IPS-18c (cell line): ENCODE data around the gene PHACTR4.
"Not testable (repeated sequence)": the region's sequence is repeated elsewhere in the genome, so short reads cannot be mapped to it uniquely, and the experiment has no call there.

Source experiments
- H3K4me3 ChIP-seq: 2 replicates; pipeline ENCODE4 v1.7.0; 2013; ENCODE audit warnings: low read depth, mild to moderate bottlenecking, low read length, moderate library complexity; ENCODE audit not compliant: insufficient read depth
- H3K9me3 ChIP-seq: one replicate; pipeline ENCODE4 v1.6.1; 2013; ENCODE audit warnings: mild to moderate bottlenecking, low read length, moderate library complexity; ENCODE audit not compliant: control insufficient read depth, insufficient read depth

PHACTR4 gene

DNA sequence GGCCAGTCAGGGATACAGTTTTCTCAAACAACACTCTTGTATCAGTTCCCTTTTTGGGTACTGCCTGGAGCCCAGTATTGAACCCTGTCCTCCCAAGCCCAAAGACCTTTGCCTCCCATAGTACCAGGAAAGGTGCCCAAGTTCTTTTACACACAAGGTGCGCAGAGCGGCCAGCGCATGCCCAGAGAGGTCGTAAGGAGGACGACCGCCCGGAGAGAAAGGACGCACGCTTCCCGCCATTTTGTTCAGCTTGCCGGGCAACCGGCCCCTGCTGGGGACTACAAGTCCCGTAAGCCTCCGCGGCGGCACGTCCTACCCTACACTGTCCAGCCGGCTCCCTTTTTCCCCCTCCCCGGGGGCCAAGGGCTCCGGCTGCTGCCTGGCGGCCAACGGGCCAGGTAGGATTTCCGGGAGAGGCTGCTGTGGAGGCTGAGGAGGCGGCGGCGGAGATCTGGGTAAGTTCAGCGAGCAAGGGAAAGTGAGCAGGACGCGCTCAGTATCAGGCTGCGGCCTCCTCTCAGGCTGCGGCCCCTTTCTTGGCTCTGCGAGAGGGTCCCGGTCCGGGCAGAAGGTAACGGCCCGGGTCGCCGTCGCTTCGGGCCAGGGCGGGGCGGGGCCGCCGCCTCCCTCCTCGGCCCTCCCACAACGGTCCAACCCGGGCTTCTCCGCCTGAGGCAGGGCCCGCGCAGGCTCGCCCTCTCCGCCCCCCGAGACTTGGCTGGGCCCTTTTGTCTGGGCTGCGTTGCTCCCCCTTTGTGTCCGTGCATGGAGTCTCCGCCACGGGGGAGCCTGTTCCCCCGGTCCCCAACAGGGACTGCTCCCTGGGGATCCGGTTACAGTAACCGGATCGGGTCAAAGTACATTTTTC lies at the start of gene PHACTR4:
TSS of gene PHACTR4 (plus strand) at position 370 of the 868 bp plus-strand sequence. CDS start 37,708 bp downstream, outside the sequence.
- peak within 1 kb of the TSS; percentile 75 for H3K4me3 ChIP-seq
- H3K9me3 ChIP-seq = no peaks in the 10 kb centered on the region

DNA sequence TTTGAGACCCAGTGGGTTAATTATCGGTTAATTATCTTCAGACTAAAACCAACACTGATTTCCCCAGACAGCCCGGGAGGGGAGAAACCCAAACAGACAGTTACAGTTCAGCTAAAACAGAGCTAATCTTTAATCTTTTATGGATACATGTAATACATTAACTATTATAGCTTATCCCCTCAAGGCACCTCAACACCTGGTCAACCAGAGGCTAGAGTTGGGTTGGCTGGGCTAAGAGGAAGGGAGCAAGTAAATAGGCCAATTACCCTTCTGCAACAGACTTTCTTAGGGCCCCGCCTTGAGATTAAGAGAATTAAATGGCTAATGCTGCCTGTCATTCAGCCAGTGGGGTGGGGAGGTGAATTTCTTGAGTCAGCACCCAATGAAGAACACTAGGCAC lies 47.3 kb upstream of the PHACTR4 start:
- no peaks in the 10 kb centered on the region for H3K9me3 ChIP-seq
- H3K4me3 ChIP-seq = no peak overlapping the region

DNA sequence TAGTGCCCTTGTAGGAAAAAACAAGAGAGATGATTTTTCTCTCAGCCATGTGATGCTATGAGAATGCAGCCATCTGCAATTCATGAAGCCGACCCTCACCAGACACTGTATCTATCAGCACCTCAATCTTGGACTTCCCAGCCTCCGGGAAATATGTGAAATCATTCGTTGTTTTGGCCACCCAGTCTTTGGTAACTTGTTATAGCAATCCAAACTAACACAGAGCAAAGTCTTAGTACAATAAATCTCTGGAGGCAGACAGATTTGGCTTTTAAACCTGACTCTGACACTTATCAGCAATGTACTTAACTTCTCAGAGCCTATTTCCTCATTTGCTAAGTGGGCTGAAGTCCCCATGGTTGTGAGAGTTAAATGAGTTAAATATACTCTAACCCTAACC lies 45.8 kb upstream of the PHACTR4 start:
- no peak overlapping the region for H3K4me3 ChIP-seq
- H3K9me3 ChIP-seq = no peaks in the 10 kb centered on the region

DNA sequence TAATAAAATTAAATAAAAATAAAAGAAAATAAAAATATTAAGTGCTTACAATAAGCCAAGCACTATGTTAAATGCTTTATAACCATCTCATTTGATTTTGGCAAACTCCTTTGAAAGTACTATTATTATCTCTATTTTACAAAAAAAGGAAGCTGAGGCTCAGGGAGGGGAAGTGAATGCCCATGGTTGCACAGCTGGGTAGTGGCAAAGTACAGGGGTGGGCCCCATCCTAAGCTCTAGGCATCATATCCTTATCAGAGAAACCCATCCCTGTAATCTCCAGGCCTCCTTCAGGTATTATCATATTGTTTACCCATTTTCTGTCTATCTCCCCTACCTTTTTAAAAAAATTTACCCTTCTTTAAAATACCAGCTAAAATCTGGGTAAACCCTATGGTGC lies 43.0 kb upstream of the PHACTR4 start:
- Histone ChIP-seq H3K9me3 (no peaks in the 10 kb centered on the region), H3K4me3 (no peak overlapping the region)

DNA sequence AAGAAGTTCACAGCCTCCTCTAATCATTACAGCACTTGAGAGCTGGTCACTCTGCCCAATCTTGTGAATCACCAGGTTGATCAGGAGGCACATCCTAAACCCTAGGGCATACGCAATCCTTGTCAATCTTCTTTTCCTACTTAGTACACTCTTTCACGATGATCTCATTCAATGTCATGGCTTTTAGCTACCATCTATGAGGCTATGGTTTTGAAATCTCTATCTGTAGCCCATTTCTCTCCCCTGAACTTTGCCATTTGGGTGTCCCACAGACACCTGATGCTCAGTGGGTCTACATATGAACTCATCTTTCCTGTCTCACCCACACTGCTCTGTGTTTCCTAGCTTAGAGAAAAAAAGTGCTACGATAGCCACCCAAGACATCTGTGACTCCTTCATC lies 42.6 kb upstream of the PHACTR4 start:
- Histone ChIP-seq H3K4me3 (no peak overlapping the region), H3K9me3 (no peaks in the 10 kb centered on the region)

DNA sequence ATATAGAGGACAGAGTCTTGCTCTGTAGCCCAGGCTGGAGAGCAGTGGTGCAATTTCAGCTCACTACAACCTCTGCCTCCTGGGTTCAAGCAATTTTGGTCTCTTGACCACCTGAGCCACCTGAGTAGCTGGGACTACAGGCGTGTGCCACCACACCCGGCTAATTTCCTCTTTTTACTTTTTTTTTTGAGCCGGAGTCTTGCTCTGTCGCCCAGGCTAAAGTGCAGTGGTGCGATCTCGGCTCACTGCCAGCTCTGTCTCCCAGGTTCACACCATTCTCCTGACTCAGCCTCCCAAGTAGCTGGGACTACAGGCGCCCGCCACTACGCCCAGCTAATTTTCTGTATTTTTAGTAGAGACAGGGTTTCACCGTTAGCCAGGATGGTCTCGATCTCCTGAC lies 42.1 kb upstream of the PHACTR4 start:
- H3K9me3 ChIP-seq, H3K4me3 ChIP-seq: not testable (repeated sequence)

DNA sequence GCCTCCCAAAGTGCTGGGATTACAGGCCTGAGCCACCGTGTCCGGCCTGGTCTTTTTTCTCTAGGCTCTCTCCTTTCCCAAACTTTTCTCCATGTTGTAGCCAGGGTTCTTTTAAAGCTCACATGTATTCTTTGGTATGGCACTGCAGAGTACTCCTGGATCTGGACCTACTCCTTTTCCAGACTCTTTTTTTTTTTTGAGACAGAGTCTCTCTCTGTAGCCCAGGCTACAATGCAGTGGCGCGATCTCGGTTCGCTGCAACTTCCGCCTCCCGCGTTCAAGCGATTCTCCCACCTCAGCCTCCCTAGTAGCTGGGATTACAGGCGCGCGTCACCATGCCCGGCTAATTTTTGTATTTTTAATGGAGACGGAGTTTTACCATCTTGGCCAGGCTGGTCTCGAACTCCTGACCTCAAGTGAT lies 41.3 kb upstream of the PHACTR4 start:
- no peaks in the 10 kb centered on the region for H3K9me3 ChIP-seq
- peak overlapping the region; percentile 61; the same call in 1 of the 2 replicates for H3K4me3 ChIP-seq

DNA sequence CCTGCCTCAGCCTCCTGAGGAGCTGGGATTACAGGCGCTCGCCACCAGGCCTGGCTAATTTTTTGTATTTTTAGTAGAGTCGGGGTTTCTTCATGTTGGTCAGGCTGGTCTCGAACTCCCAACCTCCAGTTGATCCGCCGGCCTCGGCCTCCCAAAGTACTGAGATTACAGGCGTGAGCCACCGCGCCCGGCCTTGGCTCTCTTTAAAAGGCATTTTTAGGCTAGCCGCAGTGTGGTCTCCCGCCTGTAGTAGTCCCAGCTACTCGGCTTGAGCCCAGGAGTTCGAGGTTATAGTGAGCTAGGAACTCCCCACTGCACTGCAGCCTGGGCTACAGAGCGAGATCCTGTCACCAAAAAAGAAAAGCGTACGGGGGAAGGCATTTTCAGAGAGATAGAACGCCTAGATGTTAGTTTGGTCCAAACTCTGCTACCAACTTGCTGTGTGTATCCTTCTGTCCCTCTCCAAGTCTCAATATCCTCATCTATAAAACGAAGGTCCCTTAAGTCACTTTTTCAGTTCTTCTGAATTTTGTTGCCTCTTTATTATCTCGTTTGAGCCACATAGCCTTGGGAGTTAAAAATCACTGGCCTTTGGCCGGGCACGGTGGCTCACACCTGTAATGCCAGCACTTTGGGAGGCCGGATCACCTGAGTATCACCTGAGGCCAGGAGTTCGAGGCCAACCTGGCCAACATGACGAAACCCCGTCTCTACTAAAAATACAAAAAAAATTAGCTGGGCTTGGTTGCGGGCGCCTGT lies 40.0 kb upstream of the PHACTR4 start:
- H3K4me3 ChIP-seq = peak overlapping the region; percentile 61
- H3K9me3 ChIP-seq = no peaks in the 10 kb centered on the region

DNA sequence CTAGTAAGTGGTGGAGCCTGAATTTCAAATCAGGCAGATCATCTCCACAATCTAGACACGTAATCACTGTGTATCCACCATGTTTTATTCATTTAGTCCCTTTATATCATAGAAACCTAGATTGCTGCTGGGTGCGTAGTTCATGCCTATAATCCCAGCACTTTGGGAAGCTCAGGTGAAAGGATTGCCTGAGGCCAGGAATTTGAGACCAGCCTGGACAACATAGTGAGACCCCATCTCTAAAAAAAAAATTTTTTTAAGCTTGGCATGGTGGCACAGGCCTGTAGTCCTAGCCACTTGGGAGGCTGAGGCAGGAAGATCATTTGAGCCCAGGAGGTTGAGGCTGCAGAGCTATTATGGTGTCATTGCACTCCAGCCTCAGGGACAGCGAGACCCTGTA lies 30.6 kb upstream of the PHACTR4 start:
- H3K4me3 ChIP-seq = no peak overlapping the region
- H3K9me3 ChIP-seq = no peaks in the 10 kb centered on the region

DNA sequence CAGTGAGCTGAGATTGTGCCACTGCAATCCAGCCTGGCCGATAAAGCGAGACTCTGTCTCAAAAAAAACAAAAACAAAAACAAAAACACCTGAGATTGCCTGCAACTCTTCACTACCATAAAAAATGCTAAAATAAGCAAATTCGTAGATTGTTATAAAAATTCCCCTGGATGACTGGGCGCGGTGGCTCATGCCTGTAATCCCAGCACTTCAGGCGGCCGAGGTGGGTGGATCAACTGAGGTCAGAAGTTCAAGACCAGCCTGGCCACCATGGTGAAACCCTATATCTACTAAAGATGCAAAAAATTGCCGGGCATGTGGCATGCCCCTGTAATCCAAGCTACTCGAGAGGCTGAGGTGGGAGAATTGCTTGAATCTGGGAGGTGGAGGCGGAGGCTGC lies 30.0 kb upstream of the PHACTR4 start:
- H3K9me3 ChIP-seq = no peaks in the 10 kb centered on the region
- H3K4me3 ChIP-seq = no peak overlapping the region

DNA sequence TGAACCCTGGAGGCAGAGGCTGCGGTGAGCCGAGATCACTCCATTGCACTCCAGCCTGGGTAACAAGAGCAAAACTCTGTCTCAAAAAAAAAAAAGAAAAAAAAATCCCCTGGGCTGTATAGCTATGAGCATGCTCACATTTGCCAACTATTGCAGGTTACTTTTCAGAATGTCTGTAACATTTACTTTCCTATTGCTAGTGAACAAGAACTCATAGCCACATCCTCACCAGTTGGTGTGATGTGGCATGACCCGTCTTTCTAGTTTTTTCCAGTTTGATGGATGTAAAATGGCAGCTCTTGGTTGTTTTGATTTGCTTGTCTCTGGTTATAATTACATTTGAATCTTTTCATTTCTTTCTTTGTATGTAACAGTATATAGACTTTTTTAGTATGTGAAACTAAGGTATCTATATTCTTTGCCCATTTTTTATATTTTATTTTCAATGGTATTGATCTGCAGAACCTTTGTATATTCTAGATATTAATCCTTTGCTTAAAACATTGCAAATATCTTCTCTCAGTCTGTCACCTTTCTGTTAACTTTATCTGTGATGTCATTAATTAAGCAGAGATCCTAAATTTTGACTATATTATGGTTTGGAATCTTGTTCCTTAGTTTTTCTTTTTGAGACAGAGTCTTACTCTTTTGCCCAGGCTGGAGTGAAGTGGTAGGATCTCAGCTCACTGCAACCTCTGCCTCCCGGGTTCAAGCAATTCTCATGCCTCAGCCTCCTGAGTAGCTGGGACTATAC lies 29.1 kb upstream of the PHACTR4 start:
- no peaks in the 10 kb centered on the region for H3K9me3 ChIP-seq
- no peak overlapping the region for H3K4me3 ChIP-seq

DNA sequence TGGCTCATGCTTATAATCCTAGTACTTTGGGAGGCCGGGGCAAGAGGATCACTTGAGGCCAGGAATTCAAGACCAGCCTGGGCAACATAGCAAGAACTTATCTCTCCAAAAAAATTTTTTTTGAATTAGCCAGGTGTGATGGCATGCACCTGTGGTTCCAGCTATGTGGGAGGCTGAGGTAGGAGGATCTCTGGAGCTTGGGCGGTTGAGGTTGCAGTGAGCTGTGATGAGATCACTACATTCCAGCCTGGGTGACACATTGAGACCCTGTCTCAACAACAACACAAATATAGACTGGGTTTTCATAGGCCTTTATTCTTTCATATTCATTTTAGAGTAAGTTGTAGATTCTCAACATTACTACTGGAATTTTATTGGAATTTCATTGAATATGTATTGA lies 27.9 kb upstream of the PHACTR4 start:
- H3K4me3 ChIP-seq = no peak overlapping the region

DNA sequence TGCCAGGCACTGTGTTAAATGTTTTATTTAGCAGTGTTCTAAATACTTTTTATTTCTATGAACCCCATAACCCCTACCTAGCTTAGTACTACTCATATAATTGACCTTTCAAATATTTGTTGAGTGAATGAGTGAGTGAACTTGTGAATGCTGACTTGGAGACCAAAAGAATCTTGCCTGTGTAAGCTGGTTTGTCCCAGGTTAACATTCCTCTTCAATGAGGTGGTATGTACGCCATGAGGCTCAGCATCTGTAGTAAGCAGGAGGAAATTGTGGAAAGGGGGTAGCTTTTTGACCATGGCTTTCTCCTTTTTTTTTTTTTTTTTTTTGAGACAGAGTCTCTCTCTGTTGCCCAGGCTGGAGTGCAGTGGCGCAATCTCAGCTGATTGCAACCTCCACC lies 26.1 kb upstream of the PHACTR4 start:
- H3K9me3 ChIP-seq = no peaks in the 10 kb centered on the region
- H3K4me3 ChIP-seq = no peak overlapping the region

More for the DNA sequence above, 27.9 kb upstream of the PHACTR4 start:
- H3K9me3 ChIP-seq = no peaks in the 10 kb centered on the region

DNA sequence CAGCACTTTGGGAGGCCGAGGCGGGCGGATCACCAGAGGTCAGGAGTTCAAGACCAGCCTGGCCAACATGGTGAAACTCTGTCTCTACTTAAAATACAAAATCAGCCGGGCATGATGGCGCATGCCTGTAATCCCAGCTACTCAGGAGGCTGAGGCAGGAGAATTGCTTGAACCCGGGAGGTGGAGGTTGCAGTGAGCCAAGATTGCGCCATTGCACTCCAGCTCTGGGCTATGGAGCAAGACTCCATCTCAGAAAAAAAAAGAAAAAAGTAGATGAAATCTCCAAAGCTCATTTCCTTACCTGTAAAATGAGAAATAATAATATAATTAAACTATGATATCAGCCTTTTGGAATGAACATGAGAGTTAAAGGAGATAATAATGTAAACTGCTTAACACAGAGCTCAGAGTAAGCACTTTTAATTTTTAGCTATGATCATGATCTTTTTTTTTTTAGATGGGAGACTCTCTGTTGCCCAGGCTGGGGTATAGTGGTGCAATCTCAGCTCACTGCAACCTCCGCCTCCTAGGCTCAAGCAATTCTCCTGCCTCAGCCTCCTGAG lies 16.2 kb upstream of the PHACTR4 start:
- H3K4me3 ChIP-seq = not testable (repeated sequence)

DNA sequence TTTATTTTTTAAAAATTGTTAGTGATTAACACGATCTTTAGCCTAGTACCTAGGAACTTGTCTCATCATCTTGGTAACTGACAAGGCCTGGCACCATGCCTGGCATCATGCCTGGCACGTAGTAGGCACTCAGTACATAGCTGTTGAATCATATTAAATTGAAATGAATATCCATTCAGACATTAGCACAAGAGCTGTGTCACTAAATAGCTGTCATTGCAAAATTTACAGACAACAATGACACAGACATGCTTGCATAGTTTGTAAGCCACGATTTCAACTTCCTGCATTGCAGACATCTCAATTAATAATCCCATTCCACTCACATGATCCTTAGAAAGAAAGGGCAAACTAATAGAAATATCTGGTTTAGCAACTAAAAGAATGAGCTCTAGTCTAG lies 15.4 kb upstream of the PHACTR4 start:
- no peaks in the 10 kb centered on the region for H3K9me3 ChIP-seq
- no peak overlapping the region for H3K4me3 ChIP-seq

More for the DNA sequence above, 16.2 kb upstream of the PHACTR4 start:
- not testable (repeated sequence) for H3K9me3 ChIP-seq

DNA sequence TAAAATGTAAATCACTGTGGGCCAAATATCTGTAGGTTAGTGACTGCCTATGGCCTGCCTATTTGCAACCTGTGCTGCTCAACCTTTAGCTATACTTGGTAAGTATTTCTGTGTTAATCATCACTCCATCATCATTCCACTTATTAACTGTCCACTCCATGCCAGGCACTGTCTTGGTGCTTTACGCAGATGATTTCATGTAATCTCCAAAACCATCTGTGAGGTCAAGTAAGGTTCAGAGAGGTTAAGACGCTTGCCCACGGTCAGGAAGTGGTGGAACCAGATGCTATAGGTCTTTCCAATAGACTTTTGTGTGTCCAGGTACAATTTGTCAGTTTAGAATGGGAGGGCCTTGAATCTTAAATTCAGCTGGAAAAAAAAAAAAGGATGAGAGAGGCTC lies 10.8 kb upstream of the PHACTR4 start:
- Histone ChIP-seq H3K4me3 (no peak overlapping the region), H3K9me3 (no peaks in the 10 kb centered on the region)

DNA sequence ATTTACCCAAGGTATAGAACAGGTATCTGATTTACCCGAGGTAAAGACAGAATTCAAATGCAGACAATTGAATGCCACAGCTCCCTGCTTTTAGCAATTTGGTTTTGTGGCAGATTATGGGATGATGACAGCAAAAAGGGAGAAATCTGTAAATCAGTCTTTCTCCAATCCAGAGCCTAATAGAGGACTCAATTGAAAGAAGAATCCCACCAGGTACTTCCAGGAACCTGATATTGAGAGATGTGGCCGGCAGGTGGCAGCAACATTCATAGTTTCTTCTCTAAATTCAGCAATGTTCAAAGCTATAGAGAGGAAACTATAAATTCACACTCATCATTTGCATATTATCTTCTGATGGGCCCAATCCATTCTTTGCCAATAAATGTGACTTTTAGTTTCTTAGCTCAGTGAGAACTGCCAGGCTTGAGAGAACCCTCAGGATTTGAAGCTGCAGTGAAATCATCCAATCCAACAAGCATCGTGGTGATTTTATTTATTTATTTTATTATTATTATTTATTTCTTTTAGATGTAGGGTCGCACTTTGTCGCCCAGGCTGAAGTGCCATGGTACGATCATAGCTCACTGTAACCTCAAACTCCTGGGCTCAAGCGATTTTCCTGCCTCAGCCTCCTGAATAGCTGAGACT lies 9.8 kb upstream of the PHACTR4 start:
- Histone ChIP-seq H3K9me3 (no peaks in the 10 kb centered on the region), H3K4me3 (no peak overlapping the region)
